OCI-LY3 (cell line): Measurements from ENCODE around the gene PITPNM1.

Source experiments
- H2AFZ ChIP-seq: fragments of 200-600, 300-600 bp; shearing (Covaris generic); 2 replicates; pipeline ENCODE4 v1.6.0; 2014; ENCODE audit warnings: antibody characterized with exemption, low read depth, low read length
- H3K27ac ChIP-seq: fragments of 200-600, 300-600 bp; sonication (generic); 2 replicates; pipeline ENCODE4 v1.5.1; 2014; ENCODE audit warnings: mild to moderate bottlenecking, low read length, moderate library complexity, mixed read lengths
- H3K27me3 ChIP-seq: fragments of 200-600, 300-600 bp; sonication (generic); 2 replicates; pipeline ENCODE4 v1.6.1; 2014; ENCODE audit warnings: low read depth, low read length, mixed read lengths
- H3K36me3 ChIP-seq: fragments of 200-600, 300-600 bp; sonication (generic); replicated peaks from 2 replicates; pipeline ENCODE3; 2014; ENCODE audit warnings: low read depth, low read length, mixed read lengths
- H3K4me1 ChIP-seq: fragments of 300-600, 200-600 bp; sonication (generic); 2 replicates; pipeline ENCODE4 v1.6.1; 2014; ENCODE audit warnings: low read length, mixed read lengths
- H3K4me2 ChIP-seq: fragments of 200-600, 300-600 bp; sonication (generic); 2 replicates; pipeline ENCODE4 v1.6.1; 2014; ENCODE audit warnings: low read length, mixed read lengths
- H3K4me3 ChIP-seq: fragments of 300-600, 200-600 bp; sonication (generic); 2 replicates; pipeline ENCODE4 v1.5.1; 2014; ENCODE audit warnings: antibody characterized with exemption, mild to moderate bottlenecking, low read length, moderate library complexity
- H3K79me2 ChIP-seq: fragments of 300-600, 200-600 bp; shearing (Covaris generic); 2 replicates; pipeline ENCODE4 v1.6.1; 2014; ENCODE audit warnings: mild to moderate bottlenecking, low read length, mixed read lengths
- H3K9ac ChIP-seq: fragments of 300-600, 200-600 bp; shearing (Covaris generic); 2 replicates; pipeline ENCODE4 v1.6.0; 2014; ENCODE audit warnings: mild to moderate bottlenecking, low read length, moderate library complexity
- H3K9me3 ChIP-seq: fragments of 200-600, 300-600 bp; shearing (Covaris generic); 2 replicates; pipeline ENCODE4 v1.6.1; 2014; ENCODE audit warnings: low read length, mixed read lengths; ENCODE audit not compliant: insufficient read depth
- H4K20me1 ChIP-seq: fragments of 200-600, 300-600 bp; sonication (generic); 2 replicates; pipeline ENCODE4 v1.6.1; 2016; ENCODE audit warnings: low read length, mixed read lengths; ENCODE audit not compliant: insufficient read depth
- EZH2phosphoT487 ChIP-seq: fragments of 200-600 bp; shearing (Covaris generic); IDR thresholded peaks from 2 replicates; pipeline ENCODE4 v1.6.1; 2018; ENCODE audit warnings: antibody characterized with exemption, mixed run types, low read depth
- TF ChIP-seq, protein P1 (sequence below): fragments of 200-600, 300-600 bp; sonication (generic); IDR thresholded peaks from 2 replicates; pipeline ENCODE4 v1.5.1; 2014; ENCODE audit warnings: antibody characterized with exemption, low read length, low read depth

The PITPNM1 gene

DNA sequence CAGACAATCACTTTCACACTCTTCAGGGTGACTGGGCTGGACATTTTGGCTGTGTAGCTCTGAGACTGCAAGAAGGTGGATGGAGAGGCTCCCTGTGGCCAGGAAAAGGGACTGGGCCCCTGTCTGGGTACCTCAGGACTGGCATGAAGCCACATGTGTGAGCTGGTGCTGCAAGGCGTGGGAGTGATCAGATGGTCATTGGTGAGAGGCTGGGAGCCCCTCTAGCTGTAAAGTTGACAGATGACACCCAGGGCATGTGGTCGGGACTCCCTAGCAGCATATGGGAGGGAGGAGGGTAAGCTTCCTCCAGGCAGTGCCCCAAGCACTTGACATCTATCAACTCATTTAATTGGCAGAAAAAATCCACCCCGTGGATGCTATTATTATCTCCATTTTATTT, 37.0 kb upstream of the PITPNM1 start:
- no peak overlapping the region for H2AFZ ChIP-seq
- TF ChIP-seq, protein P1, sequence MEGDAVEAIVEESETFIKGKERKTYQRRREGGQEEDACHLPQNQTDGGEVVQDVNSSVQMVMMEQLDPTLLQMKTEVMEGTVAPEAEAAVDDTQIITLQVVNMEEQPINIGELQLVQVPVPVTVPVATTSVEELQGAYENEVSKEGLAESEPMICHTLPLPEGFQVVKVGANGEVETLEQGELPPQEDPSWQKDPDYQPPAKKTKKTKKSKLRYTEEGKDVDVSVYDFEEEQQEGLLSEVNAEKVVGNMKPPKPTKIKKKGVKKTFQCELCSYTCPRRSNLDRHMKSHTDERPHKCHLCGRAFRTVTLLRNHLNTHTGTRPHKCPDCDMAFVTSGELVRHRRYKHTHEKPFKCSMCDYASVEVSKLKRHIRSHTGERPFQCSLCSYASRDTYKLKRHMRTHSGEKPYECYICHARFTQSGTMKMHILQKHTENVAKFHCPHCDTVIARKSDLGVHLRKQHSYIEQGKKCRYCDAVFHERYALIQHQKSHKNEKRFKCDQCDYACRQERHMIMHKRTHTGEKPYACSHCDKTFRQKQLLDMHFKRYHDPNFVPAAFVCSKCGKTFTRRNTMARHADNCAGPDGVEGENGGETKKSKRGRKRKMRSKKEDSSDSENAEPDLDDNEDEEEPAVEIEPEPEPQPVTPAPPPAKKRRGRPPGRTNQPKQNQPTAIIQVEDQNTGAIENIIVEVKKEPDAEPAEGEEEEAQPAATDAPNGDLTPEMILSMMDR: no peak
- TF ChIP-seq EZH2phosphoT487: no peak
- no peak overlapping the region for H3K4me3 ChIP-seq
- no peak overlapping the region for H3K4me2 ChIP-seq
- no peaks in the 10 kb centered on the region for H3K4me1 ChIP-seq
- H3K9me3 ChIP-seq: no peaks in the 10 kb centered on the region
- H3K79me2 ChIP-seq: no peaks in the 10 kb centered on the region
- no peaks in the 10 kb centered on the region for H3K36me3 ChIP-seq
- H3K9ac ChIP-seq: no peak overlapping the region
- peaks cover 9% of the 10 kb centered on the region for H3K27me3 ChIP-seq
- no peaks in the 10 kb centered on the region for H4K20me1 ChIP-seq
- H3K27ac ChIP-seq: no peak overlapping the region

DNA sequence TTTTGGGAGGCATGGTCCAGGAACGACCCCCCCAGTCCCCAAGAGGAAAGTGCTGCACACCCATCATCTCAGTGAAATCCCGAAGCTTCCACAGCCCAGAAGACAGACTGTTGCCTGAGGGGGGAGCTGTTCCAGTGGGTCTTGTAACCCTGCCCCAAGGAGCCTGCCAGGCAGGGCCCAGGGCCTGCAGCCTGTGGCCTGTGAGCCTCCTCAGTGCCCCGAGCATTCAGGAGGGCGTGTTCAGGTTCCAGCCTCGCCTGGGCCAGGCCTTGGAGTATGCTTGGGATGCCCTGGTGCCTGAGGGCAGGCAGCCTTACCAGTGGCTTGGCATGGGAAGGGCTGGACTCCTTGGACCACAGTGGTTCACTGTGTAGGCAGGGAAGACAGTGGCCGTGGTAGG, 36.0 kb upstream of the PITPNM1 start:
- H3K27me3 ChIP-seq: 0 out of 2 replicates have a peak, but pooled peaks cover under 1% of the 10 kb centered on the region
- no peaks in the 10 kb centered on the region for H3K79me2 ChIP-seq
- no peaks in the 10 kb centered on the region for H3K4me1 ChIP-seq
- H3K36me3 ChIP-seq: no peaks in the 10 kb centered on the region
- no peak overlapping the region for H3K9ac ChIP-seq
- H3K4me3 ChIP-seq: no peak overlapping the region
- no peak overlapping the region for H3K4me2 ChIP-seq
- TF ChIP-seq, protein P1: no peak
- no peak for TF ChIP-seq EZH2phosphoT487
- no peaks in the 10 kb centered on the region for H3K9me3 ChIP-seq
- H4K20me1 ChIP-seq: no peaks in the 10 kb centered on the region
- H3K27ac ChIP-seq: no peak overlapping the region
- no peak overlapping the region for H2AFZ ChIP-seq

DNA sequence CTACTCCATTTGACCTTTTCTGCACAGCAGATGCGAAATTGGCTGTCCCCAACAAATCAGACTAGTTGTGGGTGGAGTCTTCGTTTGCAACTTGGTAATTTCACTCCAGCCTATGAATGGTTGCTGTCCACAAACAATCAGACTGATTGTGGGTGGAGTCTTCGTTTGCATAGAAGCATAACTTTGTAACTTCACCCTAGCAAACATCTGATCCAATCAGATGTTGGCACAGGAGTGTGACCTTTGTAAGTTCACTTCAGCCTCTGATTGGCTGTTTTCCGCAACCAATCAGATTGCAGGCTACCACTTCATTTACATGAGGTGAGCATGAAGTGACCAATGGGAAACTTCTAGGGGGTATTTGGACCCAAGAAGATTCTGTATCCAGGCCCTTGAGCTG, 34.4 kb upstream of the PITPNM1 start:
- H3K27ac ChIP-seq: no peak overlapping the region
- H3K4me1 ChIP-seq: no peaks in the 10 kb centered on the region
- no peaks in the 10 kb centered on the region for H3K36me3 ChIP-seq
- no peak overlapping the region for H3K9ac ChIP-seq
- H2AFZ ChIP-seq: no peak overlapping the region
- peaks cover 4% of the 10 kb centered on the region for H3K9me3 ChIP-seq
- H3K4me3 ChIP-seq: no peak overlapping the region
- no peaks in the 10 kb centered on the region for H4K20me1 ChIP-seq
- no peaks in the 10 kb centered on the region for H3K27me3 ChIP-seq
- no peak overlapping the region for H3K4me2 ChIP-seq
- no peaks in the 10 kb centered on the region for H3K79me2 ChIP-seq
- TF ChIP-seq, protein P1: no peak

DNA sequence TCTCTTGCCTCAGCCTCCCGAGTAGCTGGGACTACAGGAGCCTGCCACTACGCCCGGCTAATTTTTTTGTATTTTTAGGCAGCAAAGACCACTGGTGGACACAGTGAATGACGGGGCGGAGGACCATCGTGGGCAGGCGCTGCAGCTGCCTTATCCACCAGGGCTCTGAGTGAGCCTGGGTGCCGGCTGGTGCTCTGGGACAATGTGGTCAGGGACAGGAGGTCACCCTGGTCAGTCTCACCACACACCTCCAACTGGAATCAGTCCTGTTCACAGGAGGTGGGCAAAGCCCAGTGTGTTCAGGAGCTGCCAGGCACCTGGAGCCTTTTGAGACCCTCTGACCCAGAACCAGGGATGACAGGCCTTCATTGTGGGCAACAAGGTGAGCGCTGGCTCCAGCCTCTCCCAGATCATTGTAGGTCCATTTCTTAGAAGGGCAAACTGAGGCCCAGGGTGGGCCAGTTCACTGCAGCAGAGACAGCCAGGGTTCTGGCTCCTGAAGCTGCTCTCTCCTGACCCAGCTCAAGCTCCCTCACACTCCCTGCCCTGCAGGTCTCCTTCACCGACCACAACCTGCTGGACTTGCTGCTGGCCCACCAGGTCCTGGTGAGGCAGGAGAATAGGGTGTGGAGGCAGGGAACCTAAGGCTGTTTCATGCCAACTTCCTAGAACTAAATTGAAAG, 33.8 kb upstream of the PITPNM1 start:
- H3K9ac ChIP-seq: no peak overlapping the region
- H3K27ac ChIP-seq: no peak overlapping the region
- H3K27me3 ChIP-seq: no peaks in the 10 kb centered on the region
- no peaks in the 10 kb centered on the region for H3K4me1 ChIP-seq
- H2AFZ ChIP-seq: no peak overlapping the region
- no peaks in the 10 kb centered on the region for H3K36me3 ChIP-seq
- no peak for TF ChIP-seq EZH2phosphoT487
- no peak overlapping the region for H3K4me3 ChIP-seq
- no peak overlapping the region for H3K4me2 ChIP-seq
- no peaks in the 10 kb centered on the region for H3K79me2 ChIP-seq
- no peaks in the 10 kb centered on the region for H4K20me1 ChIP-seq
- peaks cover 10% of the 10 kb centered on the region for H3K9me3 ChIP-seq
